ENCODE measurements around the gene SPEM3.

- TF ChIP-seq CTCF (IDR thresholded peaks at IDR 0.05; ENCODE audit: insufficient read depth, low read length, poor library complexity, severe bottlenecking), result no peak
- TF ChIP-seq EZH2phosphoT487 (conservative IDR thresholded peaks at IDR 0.05; ENCODE audit: low read length), result no peak
Measured at GRCh38 chr17:7463372-7463846, 34.8 kb downstream of the SPEM3 start.

All from SU-DHL-6 (cell line).